Sigmoid colon (tissue), 7 donors: Measurements from ENCODE around the gene XRCC5. TPM values are rescaled to one million over a fixed set of nuclear protein-coding genes. Genes with fewer than 3 reads are reported as not detected.

Experiments used
- DNase-seq: peaks from one replicate; pipeline ENCODE4 v3.0.0-alpha.2; 2019
- H3K27ac ChIP-seq, 4 donors: fragments of 200-600 bp; sonication (generic); one replicate each; pipeline ENCODE4 v1.5.1; 2016 to 2019; ENCODE audit warnings: mild to moderate bottlenecking in 1 of 4
- H3K27me3 ChIP-seq, 3 donors: fragments of 200-600 bp; sonication (generic); one replicate each; pipeline ENCODE4 v1.5.1; 2019; ENCODE audit warnings: mild to moderate bottlenecking in 1 of 3
- H3K36me3 ChIP-seq, 4 donors: fragments of 200-600 bp; sonication (generic); one replicate each; pipeline ENCODE4 v1.5.1; 2016 to 2019
- H3K4me1 ChIP-seq, 4 donors: fragments of 200-600 bp; sonication (generic); one replicate each; pipeline ENCODE4 v1.5.1; 2017 to 2019
- H3K4me3 ChIP-seq, 4 donors: fragments of 200-600 bp; sonication (generic); one replicate each; pipeline ENCODE4 v1.5.1; 2017 to 2019; ENCODE audit warnings: mild to moderate bottlenecking in 2 of 4, moderate library complexity in 1 of 4
- H3K9me3 ChIP-seq, 4 donors: fragments of 200-600 bp in 3 of 4; sonication (generic) in 3 of 4; one replicate each; pipeline versions ENCODE4 v1.5.1 to v1.6.1; 2013 to 2019
- CTCF ChIP-seq, 4 experiments: fragments of 450-650 bp in 3 of 4; fragments of 200-600 bp in 1 of 4; IDR thresholded peaks; one replicate each; pipeline ENCODE4 v1.5.1; 2016 to 2019; ENCODE audit warnings: antibody characterized with exemption in 4 of 4, mild to moderate bottlenecking in 3 of 4, moderate library complexity in 2 of 4
- EP300 ChIP-seq, 4 donors: sonication (generic); formaldehyde crosslinking; IDR thresholded peaks; one replicate each; pipeline ENCODE4 v1.6.1; 2017; ENCODE audit warnings: antibody characterized with exemption in 4 of 4
- POLR2A ChIP-seq, 2 donors: fragments of 450-650 bp; IDR thresholded peaks; one replicate each; pipeline ENCODE4 v1.6.1; 2016; ENCODE audit warnings: antibody characterized with exemption in 2 of 2, mild to moderate bottlenecking in 2 of 2, moderate library complexity in 2 of 2
- POLR2AphosphoS5 ChIP-seq, 4 donors: sonication (generic); formaldehyde crosslinking; IDR thresholded peaks; one replicate each; pipeline ENCODE4 v1.6.1; 2017; ENCODE audit warnings: antibody characterized with exemption in 4 of 4
- WGBS, 2 donors: extraction: QIAGEN DNeasy Blood & Tissue Kit; methylation state at CpG; one replicate each; pipeline ENCODE4 v1.1.7; 2013; 5-methylcytosine and 5-hydroxymethylcytosine counted together
- intact Hi-C: fragments of 100-400 bp; cut with DNase I; formaldehyde crosslinking; loops from one replicate; pipeline ENCODE4 v1.15.1; 2023
- polyA plus RNA-seq, 3 donors: library from polyadenylated mRNA; stranded (reverse); fragments of 200-250 nt; gene quantifications; one replicate each; pipeline ENCODE4 v1.2.3, GENCODE V29; 2013
- total RNA-seq, 4 donors: library from RNA; depleted of rRNA; stranded (reverse); fragments of >200 nt; gene quantifications; one replicate each; pipeline ENCODE4 v1.1.0, GENCODE V29; 2016
- donor health status: healthy with polysubstance abuse.
- donor health status: Bipolar disorder and iron deficiency.
- donor health status: healthy.

Gene XRCC5
- total and polyA plus RNA-seq, 7 donors = 70.3 to 152 (median 111) TPM

- no peak overlapping the region for H3K27ac ChIP-seq
- no peaks in the 10 kb centered on the region for H3K36me3 ChIP-seq
- TF ChIP-seq CTCF (IDR thresholded peaks at IDR 0.05) = no peak
- TF ChIP-seq POLR2AphosphoS5 (IDR thresholded peaks at IDR 0.05) = no peak
- no peak for TF ChIP-seq POLR2A (IDR thresholded peaks at IDR 0.05)
- TF ChIP-seq EP300 (IDR thresholded peaks at IDR 0.05) = no peak
- no peaks in the 10 kb centered on the region for H3K27me3 ChIP-seq
- intact Hi-C loops = no loop called here
- WGBS, 2 donors = 89 to 92% methylated on average over 4 of the region's 4 CpGs
- no peaks in the 10 kb centered on the region for H3K4me1 ChIP-seq
- H3K9me3 ChIP-seq = no peaks in the 10 kb centered on the region
- no peak for DNase-seq
- no peak overlapping the region for H3K4me3 ChIP-seq
Measured at GRCh38 chr2:216101109-216101508, 8.0 kb upstream of the XRCC5 start.

GRCh38 chr2:216103213-216103612 is 5.9 kb upstream of the XRCC5 start:
- H3K27me3 ChIP-seq = no peaks in the 10 kb centered on the region
- no peak overlapping the region for H3K4me3 ChIP-seq
- intact Hi-C loops = no loop called here
- no peaks in the 10 kb centered on the region for H3K4me1 ChIP-seq
- no peak for DNase-seq
- H3K9me3 ChIP-seq = no peaks in the 10 kb centered on the region
- no peak for TF ChIP-seq CTCF (IDR thresholded peaks at IDR 0.05)
- WGBS, 2 donors = 65 to 72% methylated on average over 1 of the region's 1 CpG
- no peak overlapping the region for H3K27ac ChIP-seq
- H3K36me3 ChIP-seq = no peaks in the 10 kb centered on the region

- H3K4me1 ChIP-seq = peaks cover 0 to 4% (median 3%) of the 10 kb centered on the region in 4 donors
- WGBS, 2 donors = 74 to 94% methylated on average over 3 of the region's 3 CpGs
- H3K4me3 ChIP-seq = no peak overlapping the region
- intact Hi-C loops = no loop called here
- H3K27ac ChIP-seq = no peak overlapping the region
- TF ChIP-seq POLR2A (IDR thresholded peaks at IDR 0.05) = no peak
- no peak for TF ChIP-seq CTCF (IDR thresholded peaks at IDR 0.05)
- no peak for TF ChIP-seq POLR2AphosphoS5 (IDR thresholded peaks at IDR 0.05)
- TF ChIP-seq EP300 (IDR thresholded peaks at IDR 0.05) = no peak
- H3K36me3 ChIP-seq = no peaks in the 10 kb centered on the region
- no peaks in the 10 kb centered on the region for H3K27me3 ChIP-seq
- no peaks in the 10 kb centered on the region for H3K9me3 ChIP-seq
- no peak for DNase-seq
Measured at GRCh38 chr2:216104691-216105090, 4.5 kb upstream of the XRCC5 start.

- peak overlapping the region in 1 of 4 donors; percentile 91 for H3K27ac ChIP-seq
- no peaks in the 10 kb centered on the region for H3K27me3 ChIP-seq
- no peak for TF ChIP-seq CTCF (IDR thresholded peaks at IDR 0.05)
- TF ChIP-seq EP300 (IDR thresholded peaks at IDR 0.05) = no peak
- no peak for TF ChIP-seq POLR2AphosphoS5 (IDR thresholded peaks at IDR 0.05)
- no peak for TF ChIP-seq POLR2A (IDR thresholded peaks at IDR 0.05)
- peaks cover 0 to 25% (median 19%) of the 10 kb centered on the region in 4 donors for H3K4me1 ChIP-seq
- peaks cover 0 to 19% (median 4%) of the 10 kb centered on the region in 4 donors for H3K36me3 ChIP-seq
- DNase-seq = no peak
- WGBS, 2 donors = 90 to 94% methylated on average over 8 of the region's 8 CpGs
- H3K9me3 ChIP-seq = no peaks in the 10 kb centered on the region
- H3K4me3 ChIP-seq = peak overlapping the region in 1 of 4 donors; percentile 26
- intact Hi-C loops = no loop called here
Measured at GRCh38 chr2:216107320-216107719, 1.8 kb upstream of the XRCC5 start.

DNA sequence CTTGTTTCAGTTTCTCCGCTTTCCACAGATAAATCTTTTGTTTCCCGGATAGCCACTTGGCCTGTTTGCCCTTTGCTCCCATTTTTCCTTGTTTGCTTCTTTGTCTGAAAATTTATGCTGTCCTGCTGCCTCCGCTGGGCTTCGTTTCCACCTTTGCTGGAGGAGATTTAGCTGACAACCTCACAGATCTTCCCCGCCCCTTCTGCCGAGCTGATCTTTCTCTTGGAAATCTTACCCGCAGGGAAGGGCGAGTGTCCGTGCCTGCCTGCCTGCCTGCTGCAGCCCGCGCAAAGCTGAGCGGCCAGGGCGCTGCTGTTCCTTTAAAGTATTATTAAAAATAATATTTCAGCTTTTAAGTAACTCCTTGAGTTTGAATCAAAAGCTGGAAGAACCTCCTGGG is 1.4 kb upstream of the XRCC5 start:
- intact Hi-C loops = no loop called here
- H3K9me3 ChIP-seq = no peaks in the 10 kb centered on the region
- peak overlapping the region in 1 of 4 donors; percentile 91 for H3K27ac ChIP-seq
- WGBS, 2 donors = 68 to 89% methylated on average over 13 of the region's 13 CpGs
- peak overlapping the region in 1 of 4 donors; percentile 26 for H3K4me3 ChIP-seq
- no peaks in the 10 kb centered on the region for H3K27me3 ChIP-seq
- peaks cover 0 to 25% (median 19%) of the 10 kb centered on the region in 4 donors for H3K4me1 ChIP-seq
- TF ChIP-seq CTCF (IDR thresholded peaks at IDR 0.05) (no peak), POLR2AphosphoS5 (IDR thresholded peaks at IDR 0.05) (no peak), POLR2A (IDR thresholded peaks at IDR 0.05) (no peak), EP300 (IDR thresholded peaks at IDR 0.05) (no peak)
- peaks cover under 1 to 23% (median 6%) of the 10 kb centered on the region in 4 donors for H3K36me3 ChIP-seq
- no peak for DNase-seq
